Activated T-helper 17 cell treated with anti-CD3 and anti-CD28 coated beads, Interleukin-2, amount 50 U/mL, for 72 hours (primary cell): Measurements from ENCODE around the gene JDP2. TPM values are rescaled to one million over a fixed set of nuclear protein-coding genes. Genes with fewer than 3 reads are reported as not detected.

Experiments
- ATAC-seq: fragments of 150-1000 bp; cut with Tn5 transposase; replicated peaks from 2 replicates; pipeline ENCODE4 v1.10.0; 2021; ENCODE audit warnings: mild to moderate bottlenecking, moderate library complexity
- H3K27ac Mint-ChIP-seq: one replicate; pipeline ENCODE4 v1.8.0; 2022; ENCODE audit warnings: mixed read lengths
- H3K27me3 Mint-ChIP-seq: one replicate; pipeline ENCODE4 v1.8.0; 2022; ENCODE audit warnings: mixed read lengths
- H3K36me3 Mint-ChIP-seq: one replicate; pipeline ENCODE4 v1.8.0; 2022; ENCODE audit warnings: low read depth, mild to moderate bottlenecking, mixed read lengths
- H3K4me1 Mint-ChIP-seq: one replicate; pipeline ENCODE4 v1.8.0; 2022; ENCODE audit warnings: mixed read lengths
- H3K4me3 Mint-ChIP-seq: one replicate; pipeline ENCODE4 v1.8.0; 2022; ENCODE audit warnings: mild to moderate bottlenecking, mixed read lengths
- H3K9me3 Mint-ChIP-seq: one replicate; pipeline ENCODE4 v1.8.0; 2022; ENCODE audit warnings: mixed read lengths
- total RNA-seq, 2 donors: library from RNA; stranded (reverse); gene quantifications; one replicate each; pipeline ENCODE4 v1.2.3, GENCODE V29; 2022

The JDP2 gene
- total RNA-seq, 2 donors from 2014 or later = 0.61 to 1.1 TPM

- Mint-ChIP-seq H3K4me1 (peaks cover 16% of the 10 kb centered on the region), H3K27me3 (no peaks in the 10 kb centered on the region), H3K9me3 (peaks cover 7% of the 10 kb centered on the region), H3K36me3 (no peaks in the 10 kb centered on the region), H3K4me3 (no peak overlapping the region), H3K27ac (no peak overlapping the region)
- no peak for ATAC-seq
Observed at GRCh38 chr14:75506930-75507329, 79.1 kb downstream of the JDP2 start.

GRCh38 chr14:75510547-75510946 lies 82.7 kb downstream of the JDP2 start:
- Mint-ChIP-seq H3K27ac (peak overlapping the region; percentile 91), H3K27me3 (no peaks in the 10 kb centered on the region), H3K4me1 (peaks cover 32% of the 10 kb centered on the region), H3K36me3 (no peaks in the 10 kb centered on the region), H3K9me3 (peaks cover 11% of the 10 kb centered on the region), H3K4me3 (peak overlapping the region; percentile 72)
- ATAC-seq = peak; percentile 78

- no peaks in the 10 kb centered on the region for H3K27me3 Mint-ChIP-seq
- peaks cover 39% of the 10 kb centered on the region for H3K4me1 Mint-ChIP-seq
- peak overlapping the region; percentile 72 for H3K4me3 Mint-ChIP-seq
- H3K36me3 Mint-ChIP-seq = no peaks in the 10 kb centered on the region
- H3K27ac Mint-ChIP-seq = peak overlapping the region; percentile 91
- peak; percentile 31 for ATAC-seq
- H3K9me3 Mint-ChIP-seq = peaks cover 11% of the 10 kb centered on the region
Observed at GRCh38 chr14:75511201-75511600, 83.4 kb downstream of the JDP2 start.

GRCh38 chr14:75513911-75514672 lies 86.3 kb downstream of the JDP2 start:
- H3K4me1 Mint-ChIP-seq = peaks cover 52% of the 10 kb centered on the region
- ATAC-seq = peak; percentile 12
- H3K9me3 Mint-ChIP-seq = peaks cover 11% of the 10 kb centered on the region
- H3K36me3 Mint-ChIP-seq = no peaks in the 10 kb centered on the region
- peak overlapping the region; percentile 88 for H3K4me3 Mint-ChIP-seq
- peak overlapping the region; percentile 94 for H3K27ac Mint-ChIP-seq
- no peaks in the 10 kb centered on the region for H3K27me3 Mint-ChIP-seq

- H3K27ac Mint-ChIP-seq = peak overlapping the region; percentile 94
- ATAC-seq = peak; percentile 52
- peaks cover 51% of the 10 kb centered on the region for H3K4me1 Mint-ChIP-seq
- H3K9me3 Mint-ChIP-seq = peaks cover 7% of the 10 kb centered on the region
- H3K4me3 Mint-ChIP-seq = peak overlapping the region; percentile 88
- H3K27me3 Mint-ChIP-seq = no peaks in the 10 kb centered on the region
- no peaks in the 10 kb centered on the region for H3K36me3 Mint-ChIP-seq
Observed at GRCh38 chr14:75514673-75515628, 87.1 kb downstream of the JDP2 start.

GRCh38 chr14:75515629-75515996 lies 87.8 kb downstream of the JDP2 start:
- H3K36me3 Mint-ChIP-seq = no peaks in the 10 kb centered on the region
- H3K27me3 Mint-ChIP-seq = no peaks in the 10 kb centered on the region
- H3K4me1 Mint-ChIP-seq = peaks cover 48% of the 10 kb centered on the region
- H3K4me3 Mint-ChIP-seq = peak overlapping the region; percentile 88
- ATAC-seq = no peak
- peak overlapping the region; percentile 94 for H3K27ac Mint-ChIP-seq
- H3K9me3 Mint-ChIP-seq = peaks cover 7% of the 10 kb centered on the region

- ATAC-seq = peak; percentile 18
- Mint-ChIP-seq H3K36me3 (peaks cover 21% of the 10 kb centered on the region), H3K4me3 (peak overlapping the region; percentile 98), H3K27me3 (no peaks in the 10 kb centered on the region), H3K4me1 (peaks cover 46% of the 10 kb centered on the region), H3K27ac (no peak overlapping the region), H3K9me3 (no peaks in the 10 kb centered on the region)
Observed at GRCh38 chr14:75518625-75519024, 90.8 kb downstream of the JDP2 start.

- no peaks in the 10 kb centered on the region for H3K27me3 Mint-ChIP-seq
- peaks cover 44% of the 10 kb centered on the region for H3K4me1 Mint-ChIP-seq
- H3K9me3 Mint-ChIP-seq = no peaks in the 10 kb centered on the region
- H3K4me3 Mint-ChIP-seq = peak overlapping the region; percentile 98
- H3K27ac Mint-ChIP-seq = peak overlapping the region; percentile 97
- ATAC-seq = no peak
- peaks cover 28% of the 10 kb centered on the region for H3K36me3 Mint-ChIP-seq
Observed at GRCh38 chr14:75519394-75519793, 91.6 kb downstream of the JDP2 start.

GRCh38 chr14:75519826-75520728 lies 92.3 kb downstream of the JDP2 start:
- H3K27me3 Mint-ChIP-seq = no peaks in the 10 kb centered on the region
- H3K4me1 Mint-ChIP-seq = peaks cover 45% of the 10 kb centered on the region
- peak overlapping the region; percentile 97 for H3K27ac Mint-ChIP-seq
- ATAC-seq = peak; percentile 49
- no peaks in the 10 kb centered on the region for H3K9me3 Mint-ChIP-seq
- H3K36me3 Mint-ChIP-seq = peaks cover 35% of the 10 kb centered on the region
- peak overlapping the region; percentile 98 for H3K4me3 Mint-ChIP-seq

GRCh38 chr14:75520852-75521251 lies 93.0 kb downstream of the JDP2 start:
- ATAC-seq = no peak
- H3K9me3 Mint-ChIP-seq = no peaks in the 10 kb centered on the region
- no peaks in the 10 kb centered on the region for H3K27me3 Mint-ChIP-seq
- peak overlapping the region; percentile 98 for H3K4me3 Mint-ChIP-seq
- H3K4me1 Mint-ChIP-seq = peaks cover 38% of the 10 kb centered on the region
- peaks cover 43% of the 10 kb centered on the region for H3K36me3 Mint-ChIP-seq
- peak overlapping the region; percentile 97 for H3K27ac Mint-ChIP-seq

GRCh38 chr14:75521415-75522199 lies 93.8 kb downstream of the JDP2 start:
- no peaks in the 10 kb centered on the region for H3K9me3 Mint-ChIP-seq
- peak overlapping the region; percentile 97 for H3K27ac Mint-ChIP-seq
- no peaks in the 10 kb centered on the region for H3K27me3 Mint-ChIP-seq
- peaks cover 40% of the 10 kb centered on the region for H3K4me1 Mint-ChIP-seq
- peak; percentile 33 for ATAC-seq
- H3K36me3 Mint-ChIP-seq = peaks cover 50% of the 10 kb centered on the region
- H3K4me3 Mint-ChIP-seq = peak overlapping the region; percentile 98

- Mint-ChIP-seq H3K4me3 (peak within 1 kb of the TSS; percentile 98), H3K27ac (peak within 1 kb of the TSS; percentile 97), H3K9me3 (no peaks in the 10 kb centered on the region), H3K4me1 (peaks cover 40% of the 10 kb centered on the region), H3K36me3 (peaks cover 58% of the 10 kb centered on the region), H3K27me3 (no peaks in the 10 kb centered on the region)
- peak; percentile 55 for ATAC-seq
Observed at GRCh38 chr14:75522224-75522982, 94.6 kb downstream of the JDP2 start, which contains the start of gene BATF. Gene BATF, plus strand, starts transcription at chr14:75522469. Its CDS starts 214 bp downstream, at chr14:75522683.

- Mint-ChIP-seq H3K4me1 (peaks cover 45% of the 10 kb centered on the region), H3K27ac (peak overlapping the region; percentile 97), H3K4me3 (peak overlapping the region; percentile 98), H3K9me3 (no peaks in the 10 kb centered on the region), H3K36me3 (peaks cover 64% of the 10 kb centered on the region), H3K27me3 (no peaks in the 10 kb centered on the region)
- ATAC-seq = no peak
Observed at GRCh38 chr14:75522983-75523318, 95.1 kb downstream of the JDP2 start.
